NCI-H748 (cell line): Measurements from ENCODE around the gene HHLA2.

Experiments
- DNase-seq: peaks from one replicate; lab custom pipeline; 2025; ENCODE audit not compliant: unreplicated experiment; lab: John Stamatoyannopoulos, UW

HHLA2 gene

GRCh38 chr3:108416111-108416869, 119.9 kb downstream of the HHLA2 start:
- no peak for DNase-seq

- DNase-seq: no peak
These were observed 124.6 kb downstream of the HHLA2 start for GRCh38 chr3:108420926-108421325.
